Measurements from ENCODE around the gene MAPK10.

GRCh38 chr4:86329431-86329830 is 30.4 kb downstream of the MAPK10 start:
- no peak for TF ChIP-seq CTCF (conservative IDR thresholded peaks at IDR 0.05 in 1 of 2, IDR thresholded peaks at IDR 0.05 in 1 of 2; ENCODE audit: low read depth in 1 of 2, low read length in 2 of 2)
- no peak for TF ChIP-seq EZH2 (IDR thresholded peaks at IDR 0.05; ENCODE audit: low read length, missing control alignments)

Measured in fibroblast of lung (primary cell).